Suppressor macrophage treated with lipopolysaccharide for 4 hours (primary cell): ENCODE measurements around the gene ISG20L2.
A peak's percentile ranks its signal among the peaks of the same experiment; 100 is the strongest.

Source experiments
- DNase-seq: peaks from one replicate; pipeline ENCODE4 v3.0.0-alpha.2; 2020

Gene ISG20L2

GRCh38 chr1:156705918-156706656 is 22.5 kb downstream of the ISG20L2 start:
- DNase-seq = peak; percentile 75

GRCh38 chr1:156705321-156705917 is 23.1 kb downstream of the ISG20L2 start, which contains the start of gene CRABP2:
CRABP2 (minus strand) TSS chr1:156705583; CDS start chr1:156705446, 137 bp downstream.
- DNase-seq = no peak

- peak; percentile 73 for DNase-seq
Observed at GRCh38 chr1:156704930-156705320, 23.6 kb downstream of the ISG20L2 start.

- DNase-seq = no peak
Observed at GRCh38 chr1:156704166-156704711, 24.3 kb downstream of the ISG20L2 start.

GRCh38 chr1:156703741-156704140 is 24.8 kb downstream of the ISG20L2 start:
- DNase-seq = no peak

GRCh38 chr1:156703336-156703735 is 25.2 kb downstream of the ISG20L2 start:
- DNase-seq = no peak

GRCh38 chr1:156700736-156701531 is 27.6 kb downstream of the ISG20L2 start:
- DNase-seq = no peak

GRCh38 chr1:156698995-156699394 is 29.6 kb downstream of the ISG20L2 start:
- no peak for DNase-seq

GRCh38 chr1:156697481-156697880 is 31.1 kb downstream of the ISG20L2 start:
- DNase-seq = no peak

- DNase-seq = no peak
Observed at GRCh38 chr1:156696755-156697154, 31.8 kb downstream of the ISG20L2 start.

GRCh38 chr1:156694690-156694962 is 33.9 kb downstream of the ISG20L2 start:
- no peak for DNase-seq

GRCh38 chr1:156693848-156694689 is 34.5 kb downstream of the ISG20L2 start:
- DNase-seq = peak; percentile 39

GRCh38 chr1:156692925-156693847 is 35.4 kb downstream of the ISG20L2 start:
- DNase-seq = no peak

- no peak for DNase-seq
Observed at GRCh38 chr1:156692441-156692924, 36.1 kb downstream of the ISG20L2 start.

GRCh38 chr1:156691665-156692440 is 36.7 kb downstream of the ISG20L2 start:
- DNase-seq = peak; percentile 61

GRCh38 chr1:156691191-156691590 is 37.4 kb downstream of the ISG20L2 start:
- DNase-seq = no peak

- DNase-seq = peak; percentile 50
Observed at GRCh38 chr1:156690675-156691036, 37.9 kb downstream of the ISG20L2 start.

- peak; percentile 47 for DNase-seq
Observed at GRCh38 chr1:156689953-156690674, 38.5 kb downstream of the ISG20L2 start.

GRCh38 chr1:156689035-156689952 is 39.3 kb downstream of the ISG20L2 start:
- peak; percentile 86 for DNase-seq
